Right ventricle myocardium inferior (tissue), 1 donor: Measurements from ENCODE around the gene FAM217B. TPM values are rescaled to one million over a fixed set of nuclear protein-coding genes. Genes with fewer than 3 reads are reported as not detected.
"Not testable (repeated sequence)": the region's sequence is repeated elsewhere in the genome, so short reads cannot be mapped to it uniquely, and the experiment has no call there.

ENCODE experiments used
- ATAC-seq: fragments of 200-7000 bp; cut with Tn5 transposase; one replicate; pipeline ENCODE4 v1.9.1; 2020; ENCODE audit warnings: mild to moderate bottlenecking, moderate library complexity
- DNase-seq: peaks from one replicate; pipeline ENCODE4 v3.0.0; 2021; ENCODE audit errors: missing footprints
- intact Hi-C: fragments of 100-400 bp; cut with DNase I; formaldehyde crosslinking; loops from one replicate; pipeline ENCODE4 v1.11.0; 2022
- total RNA-seq: library from RNA; stranded (reverse); fragmentation: NEBNext Ultra II Directional; extraction: Animal tissue kit (Norgen Biotek cat#: 25700); gene quantifications from one replicate; pipeline ENCODE4 v1.2.1, GENCODE V29; 2021
- donor health status: DM: no; HTN: yes; CAD: no; lungs with severe emphysema.

FAM217B gene
- total RNA-seq, 1 donor from 2014 or later, result 40.5 TPM

GRCh38 chr20:59957568-59957967, 17.4 kb downstream of the FAM217B start:
- DNase-seq, intact Hi-C loops, ATAC-seq: not testable (repeated sequence)

GRCh38 chr20:59958123-59958522, 17.9 kb downstream of the FAM217B start, which contains the start of gene CDH26:
Gene CDH26, plus strand, starts transcription at chr20:59958423. Its CDS starts 304 bp downstream, at chr20:59958727.
- intact Hi-C loops, result no loop called here
- DNase-seq, result no peak
- no peak for ATAC-seq

GRCh38 chr20:59958626-59959025, 18.4 kb downstream of the FAM217B start:
- intact Hi-C loops, result no loop called here
- DNase-seq (no peak), ATAC-seq (no peak)

- intact Hi-C loops, result no loop called here
- ATAC-seq (no peak), DNase-seq (no peak)
Measured at GRCh38 chr20:59961423-59961822, 21.2 kb downstream of the FAM217B start.

- intact Hi-C loops, result no loop called here
- DNase-seq (no peak), ATAC-seq (no peak)
Measured at GRCh38 chr20:59962155-59962554, 22.0 kb downstream of the FAM217B start.

- ATAC-seq (no peak), DNase-seq (no peak)
- intact Hi-C loops, result no loop called here
Measured at GRCh38 chr20:59966428-59966827, 26.2 kb downstream of the FAM217B start.

GRCh38 chr20:59971428-59971827, 31.2 kb downstream of the FAM217B start:
- no peak for DNase-seq
- intact Hi-C loops, result no loop called here
- no peak for ATAC-seq

GRCh38 chr20:59972037-59972801, 32.0 kb downstream of the FAM217B start:
- DNase-seq, result no peak
- no peak for ATAC-seq
- intact Hi-C loops, result no loop called here

GRCh38 chr20:59976156-59976782, 36.1 kb downstream of the FAM217B start:
- ATAC-seq (no peak), DNase-seq (no peak)
- intact Hi-C loops, result no loop called here

- intact Hi-C loops, result no loop called here
- DNase-seq, result peak; percentile 48
- ATAC-seq, result no peak
Measured at GRCh38 chr20:59977086-59977485, 36.9 kb downstream of the FAM217B start.

GRCh38 chr20:59983076-59983475, 42.9 kb downstream of the FAM217B start:
- intact Hi-C loops, result no loop called here
- DNase-seq (no peak), ATAC-seq (no peak)

GRCh38 chr20:59984541-59984940, 44.4 kb downstream of the FAM217B start:
- intact Hi-C loops, result no loop called here
- ATAC-seq (no peak), DNase-seq (no peak)

GRCh38 chr20:59985164-59985563, 45.0 kb downstream of the FAM217B start:
- ATAC-seq (no peak), DNase-seq (no peak)
- intact Hi-C loops, result no loop called here

GRCh38 chr20:59985864-59986263, 45.7 kb downstream of the FAM217B start:
- DNase-seq (peak; percentile 72), ATAC-seq (peak; percentile 84)
- intact Hi-C loops, result no loop called here

GRCh38 chr20:59987135-59987534, 46.9 kb downstream of the FAM217B start:
- DNase-seq, result no peak
- ATAC-seq, result no peak
- intact Hi-C loops, result no loop called here

- intact Hi-C loops, result no loop called here
- DNase-seq (peak; percentile 28), ATAC-seq (peak; percentile 13)
Measured at GRCh38 chr20:59988141-59988540, 48.0 kb downstream of the FAM217B start.

GRCh38 chr20:59992526-59993084, 52.4 kb downstream of the FAM217B start:
- ATAC-seq (no peak), DNase-seq (no peak)
- intact Hi-C loops, result no loop called here

GRCh38 chr20:59993736-59994430, 53.7 kb downstream of the FAM217B start:
- ATAC-seq (no peak), DNase-seq (peak; percentile 69)
- intact Hi-C loops, result no loop called here

- intact Hi-C loops, result no loop called here
- ATAC-seq (peak; percentile 57), DNase-seq (no peak)
Measured at GRCh38 chr20:59994697-59995122, 54.5 kb downstream of the FAM217B start.
